CD4-positive, CD25-positive, alpha-beta regulatory T cell (primary cell): Measurements from ENCODE around the gene USP30. TPM values are rescaled to one million over a fixed set of nuclear protein-coding genes. Genes with fewer than 3 reads are reported as not detected.
"Not testable (repeated sequence)": the region's sequence is repeated elsewhere in the genome, so short reads cannot be mapped to it uniquely, and the experiment has no call there.

Experiments
- ATAC-seq, 2 donors: fragments of 150-1000 bp; cut with Tn5 transposase; one replicate each; pipeline ENCODE4 v1.10.0; 2021; ENCODE audit warnings: low read depth in 2 of 2, moderate number of reproducible peaks in 2 of 2, moderate library complexity in 1 of 2
- DNase-seq, 3 donors: peaks; one replicate each; pipeline versions ENCODE4 v3.0.0 to v3.0.0-alpha.2; 2012 to 2022; ENCODE audit warnings: mixed read lengths in 1 of 3
- H3K27ac ChIP-seq: one replicate; pipeline ENCODE4 v1.7.0; 2013; ENCODE audit warnings: mild to moderate bottlenecking, low read length; ENCODE audit not compliant: insufficient read depth, poor library complexity, severe bottlenecking
- H3K27me3 ChIP-seq: one replicate; pipeline ENCODE4 v1.7.0; 2013; ENCODE audit warnings: low read length; ENCODE audit not compliant: control insufficient read depth, insufficient read depth
- H3K36me3 ChIP-seq: one replicate; pipeline ENCODE4 v1.7.0; 2013; ENCODE audit warnings: mild to moderate bottlenecking, low read length, moderate library complexity; ENCODE audit not compliant: control insufficient read depth, insufficient read depth
- H3K4me1 ChIP-seq: 2 replicates; pipeline ENCODE4 v1.7.0; 2013; ENCODE audit warnings: mild to moderate bottlenecking, low read length; ENCODE audit not compliant: insufficient read depth, control insufficient read depth, poor library complexity, severe bottlenecking
- H3K4me3 ChIP-seq: one replicate; pipeline ENCODE4 v1.7.0; 2013; ENCODE audit warnings: low read depth, mild to moderate bottlenecking, low read length, moderate library complexity
- H3K9me3 ChIP-seq, 2 experiments: 1 replicate in 1 of 2; 2 replicates in 1 of 2; pipeline ENCODE4 v1.7.0; 2013; ENCODE audit warnings: low read length in 2 of 2, mild to moderate bottlenecking in 1 of 2, moderate library complexity in 1 of 2; ENCODE audit not compliant: control insufficient read depth in 2 of 2
- H3K27ac Mint-ChIP-seq, 3 donors: one replicate each; pipeline ENCODE4 v1.8.0; 2020 to 2022; ENCODE audit warnings: mild to moderate bottlenecking in 3 of 3, mixed read lengths in 3 of 3, moderate library complexity in 2 of 3
- H3K27me3 Mint-ChIP-seq: one replicate; pipeline ENCODE4 v1.8.0; 2022; ENCODE audit warnings: mild to moderate bottlenecking, mixed read lengths
- H3K36me3 Mint-ChIP-seq: one replicate; pipeline ENCODE4 v1.8.0; 2020; ENCODE audit warnings: mixed read lengths
- H3K4me1 Mint-ChIP-seq, 4 donors: one replicate each; pipeline ENCODE4 v1.8.0; 2020 to 2022; ENCODE audit warnings: mixed read lengths in 4 of 4, mild to moderate bottlenecking in 1 of 4
- H3K4me3 Mint-ChIP-seq, 4 donors: one replicate each; pipeline ENCODE4 v1.8.0; 2020 to 2022; ENCODE audit warnings: mild to moderate bottlenecking in 4 of 4, mixed read lengths in 4 of 4, moderate library complexity in 3 of 4
- H3K9me3 Mint-ChIP-seq, 7 donors: one replicate each; pipeline ENCODE4 v1.8.0; 2020 to 2022; ENCODE audit warnings: mixed read lengths in 7 of 7, mild to moderate bottlenecking in 3 of 7, moderate library complexity in 2 of 7
- polyA plus RNA-seq, 4 donors: library from polyadenylated mRNA; unstranded; fragments of 300-500 nt; fragmentation: Illumina TruSeq; gene quantifications; one replicate each; pipeline ENCODE4 v1.2.3, GENCODE V29; 2021
- total RNA-seq: library from RNA; stranded (reverse); gene quantifications from one replicate; pipeline ENCODE4 v1.2.3, GENCODE V29; 2022

Gene USP30
- total and polyA plus RNA-seq, 5 donors from 2014 or later: 10.7 to 21.0 (median 11.8) TPM

DNA sequence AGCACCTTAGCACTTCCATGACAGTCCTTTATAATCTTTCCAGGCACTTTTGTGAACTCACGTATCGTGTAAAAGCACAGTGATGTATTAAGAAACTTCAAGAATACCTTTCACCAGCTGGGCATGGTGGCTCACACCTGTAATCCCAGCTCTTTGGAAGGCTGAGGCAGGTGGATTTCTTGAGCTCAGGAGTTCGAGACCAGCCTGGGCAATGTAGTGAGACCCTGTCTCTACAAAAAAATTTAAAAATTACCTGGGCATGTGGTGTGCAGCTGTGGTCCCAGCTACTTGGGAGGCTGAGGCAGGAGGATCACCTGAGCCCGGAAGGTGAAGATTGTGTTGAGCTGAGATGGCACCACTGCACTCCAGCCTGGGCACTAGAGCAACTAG is 1.7 kb downstream of the USP30 start:
- not testable (repeated sequence) for H3K9me3 Mint-ChIP-seq

DNA sequence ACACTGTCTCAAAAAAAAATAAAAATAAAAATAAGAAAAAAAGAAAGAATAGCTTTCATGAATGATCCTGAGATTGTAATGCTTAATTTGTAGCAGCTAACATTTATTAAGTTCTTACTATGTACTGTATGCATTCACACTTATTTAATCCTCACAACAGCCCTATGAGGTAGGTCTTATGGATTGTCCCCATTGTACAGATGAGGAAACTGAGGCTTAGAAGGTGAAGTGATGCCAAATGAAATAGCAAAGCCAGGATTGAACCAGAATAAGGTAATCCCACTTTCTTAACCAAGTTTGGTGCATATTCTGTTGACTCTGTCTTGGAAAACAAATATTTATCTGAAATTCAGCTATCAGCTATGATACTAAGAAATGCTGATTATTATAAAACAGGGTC is 2.1 kb downstream of the USP30 start:
- H3K4me3 ChIP-seq: peak overlapping the region; percentile 97

More for the DNA sequence above, 1.7 kb downstream of the USP30 start:
- peaks cover 11 to 25% (median 13%) of the 10 kb centered on the region in 4 donors for H3K4me1 Mint-ChIP-seq
- H3K9me3 ChIP-seq, H3K27me3 ChIP-seq, DNase-seq, H3K27me3 Mint-ChIP-seq, H3K36me3 ChIP-seq: not testable (repeated sequence)
- peak overlapping the region; percentile 97 for H3K4me3 ChIP-seq
- peak overlapping the region; percentile 94 to 97 (median 96) for H3K4me3 Mint-ChIP-seq
- peak; percentile 6 to 7 for ATAC-seq
- H3K36me3 Mint-ChIP-seq: peaks cover 18% of the 10 kb centered on the region
- H3K27ac ChIP-seq: peak overlapping the region; percentile 86
- peaks cover 20% of the 10 kb centered on the region for H3K4me1 ChIP-seq
- H3K27ac Mint-ChIP-seq: peak overlapping the region; percentile 83 to 99 (median 96)

DNA sequence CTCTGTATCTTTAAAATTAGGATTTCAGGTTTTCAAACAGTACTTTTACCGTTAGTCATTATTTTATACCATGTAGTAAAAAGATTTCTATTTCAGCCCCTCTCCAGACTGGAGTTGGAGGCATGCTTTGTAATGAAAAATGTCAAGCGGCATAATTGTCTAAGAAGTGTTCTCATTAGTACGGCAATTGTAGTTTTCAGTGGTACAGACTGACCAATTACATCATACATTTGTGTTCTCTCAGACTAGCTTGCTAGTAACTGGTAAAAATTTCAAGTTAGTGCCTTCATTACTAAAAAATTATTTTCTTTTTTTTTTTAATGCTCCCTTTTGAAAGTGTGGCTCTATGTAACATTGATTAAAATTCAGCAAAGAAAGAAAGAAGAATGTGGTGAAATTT is 4.5 kb downstream of the USP30 start:
- H3K9me3 Mint-ChIP-seq: no peaks in the 10 kb centered on the region
- H3K4me1 Mint-ChIP-seq: peaks cover 9 to 22% (median 11%) of the 10 kb centered on the region in 4 donors
- no peaks in the 10 kb centered on the region for H3K9me3 ChIP-seq
- no peaks in the 10 kb centered on the region for H3K27me3 Mint-ChIP-seq
- H3K27me3 ChIP-seq: no peaks in the 10 kb centered on the region
- H3K4me1 ChIP-seq: peaks cover 19% of the 10 kb centered on the region
- peaks cover 4% of the 10 kb centered on the region for H3K36me3 ChIP-seq
- H3K36me3 Mint-ChIP-seq: peaks cover 25% of the 10 kb centered on the region
- H3K27ac ChIP-seq: no peak overlapping the region
- no peak overlapping the region for H3K4me3 ChIP-seq
- H3K4me3 Mint-ChIP-seq: peak overlapping the region in 1 of 4 donors; percentile 9
- DNase-seq: no peak
- H3K27ac Mint-ChIP-seq: no peak overlapping the region
- ATAC-seq: no peak

More for the DNA sequence above, 2.1 kb downstream of the USP30 start:
- Histone ChIP-seq H3K4me1 (peaks cover 20% of the 10 kb centered on the region), H3K27ac (peak overlapping the region; percentile 86), H3K27me3 (no peaks in the 10 kb centered on the region), H3K9me3 (no peaks in the 10 kb centered on the region), H3K36me3 (peaks cover 4% of the 10 kb centered on the region)
- no peaks in the 10 kb centered on the region for H3K27me3 Mint-ChIP-seq
- H3K4me3 Mint-ChIP-seq: peak overlapping the region in 3 of 4 donors; percentile 8 to 96 (median 62)
- DNase-seq (no peak), ATAC-seq (no peak)
- peak overlapping the region in 1 of 3 donors; percentile 83 for H3K27ac Mint-ChIP-seq
- peaks cover 18% of the 10 kb centered on the region for H3K36me3 Mint-ChIP-seq
- peaks cover 11 to 25% (median 13%) of the 10 kb centered on the region in 4 donors for H3K4me1 Mint-ChIP-seq
- H3K9me3 Mint-ChIP-seq: no peaks in the 10 kb centered on the region

DNA sequence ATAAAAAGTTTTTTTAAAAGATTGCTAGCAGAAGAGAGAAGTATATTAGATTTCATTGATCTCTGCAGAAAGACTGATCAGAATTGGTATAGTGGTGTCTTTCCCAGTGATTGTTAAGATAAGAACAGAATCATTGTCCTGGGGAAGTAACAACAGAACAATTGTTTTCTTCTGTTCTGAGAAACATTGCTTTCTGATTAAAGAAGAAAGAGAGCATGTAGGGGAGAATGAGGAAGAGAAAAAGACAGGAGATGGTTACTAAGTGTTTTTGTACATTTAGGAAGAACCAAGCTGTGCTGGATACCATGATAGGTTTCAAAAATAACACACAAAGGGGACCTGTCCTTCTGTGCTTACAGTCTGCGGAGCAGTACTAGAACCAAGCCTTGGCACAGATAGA is 5.0 kb downstream of the USP30 start:
- no peaks in the 10 kb centered on the region for H3K27me3 ChIP-seq
- DNase-seq (no peak), ATAC-seq (no peak)
- H3K4me1 ChIP-seq: peaks cover 15% of the 10 kb centered on the region
- Mint-ChIP-seq H3K9me3 (no peaks in the 10 kb centered on the region), H3K36me3 (peaks cover 25% of the 10 kb centered on the region), H3K27ac (no peak overlapping the region), H3K27me3 (no peaks in the 10 kb centered on the region), H3K4me1 (peaks cover 5 to 18% (median 6%) of the 10 kb centered on the region in 4 donors), H3K4me3 (peak overlapping the region in 1 of 4 donors; percentile 9)
- no peaks in the 10 kb centered on the region for H3K9me3 ChIP-seq
- H3K4me3 ChIP-seq: no peak overlapping the region
- H3K27ac ChIP-seq: no peak overlapping the region
- peaks cover 4% of the 10 kb centered on the region for H3K36me3 ChIP-seq

DNA sequence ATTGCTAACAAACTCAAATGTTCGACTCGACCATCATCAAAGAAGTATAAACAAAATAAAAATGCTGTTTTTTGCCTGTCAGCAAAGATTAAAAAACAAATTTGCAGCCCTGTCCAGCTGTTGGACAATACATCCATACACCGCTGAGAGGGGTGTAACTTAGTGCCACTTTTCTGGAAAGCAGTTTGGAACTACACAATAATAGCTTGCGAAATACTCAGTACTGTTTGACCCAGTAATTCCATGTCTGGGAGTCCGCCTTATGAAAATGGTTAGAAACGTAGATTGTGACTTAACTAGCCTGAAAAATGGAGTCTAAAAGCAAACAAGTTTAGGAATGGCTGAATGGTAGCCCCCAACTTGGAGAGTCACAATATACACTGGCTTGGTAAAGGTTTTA is 6.4 kb downstream of the USP30 start:
- peaks cover 3 to 12% (median 4%) of the 10 kb centered on the region in 4 donors for H3K4me1 Mint-ChIP-seq
- no peaks in the 10 kb centered on the region for H3K27me3 ChIP-seq
- no peak for DNase-seq
- peaks cover 4% of the 10 kb centered on the region for H3K36me3 ChIP-seq
- H3K4me3 ChIP-seq: no peak overlapping the region
- H3K4me3 Mint-ChIP-seq: no peak overlapping the region
- H3K27ac Mint-ChIP-seq: no peak overlapping the region
- no peak for ATAC-seq
- H3K9me3 Mint-ChIP-seq: no peaks in the 10 kb centered on the region
- H3K9me3 ChIP-seq: no peaks in the 10 kb centered on the region
- peaks cover 31% of the 10 kb centered on the region for H3K36me3 Mint-ChIP-seq
- no peaks in the 10 kb centered on the region for H3K27me3 Mint-ChIP-seq
- peaks cover 10% of the 10 kb centered on the region for H3K4me1 ChIP-seq
- no peak overlapping the region for H3K27ac ChIP-seq

DNA sequence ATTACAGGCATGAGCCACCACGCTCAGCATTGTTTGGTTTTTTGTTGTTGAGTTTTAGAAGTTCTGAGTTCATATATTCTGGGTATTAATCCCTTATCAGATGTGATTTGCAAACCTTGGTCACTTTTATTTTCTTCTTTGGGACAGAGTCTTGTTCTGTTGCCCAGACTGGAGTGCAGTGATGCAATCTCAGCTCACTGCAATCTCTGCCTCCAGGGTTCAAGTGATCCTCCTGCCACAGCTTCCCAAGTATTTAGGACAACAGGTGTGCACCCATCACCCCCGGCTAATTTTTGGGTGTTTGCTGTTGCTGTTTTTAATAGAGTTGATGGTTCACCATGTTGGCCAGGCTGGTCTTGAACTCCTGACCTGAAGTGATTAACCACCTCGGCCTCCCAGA is 11.8 kb downstream of the USP30 start:
- ATAC-seq: no peak
- no peak overlapping the region for H3K27ac Mint-ChIP-seq
- H3K27me3 Mint-ChIP-seq: no peaks in the 10 kb centered on the region
- peaks cover 0 to 3% (median 0%) of the 10 kb centered on the region in 4 donors for H3K4me1 Mint-ChIP-seq
- H3K9me3 ChIP-seq: no peaks in the 10 kb centered on the region
- no peak for DNase-seq
- H3K36me3 Mint-ChIP-seq: peaks cover 33% of the 10 kb centered on the region
- no peaks in the 10 kb centered on the region for H3K27me3 ChIP-seq
- H3K9me3 Mint-ChIP-seq: no peaks in the 10 kb centered on the region
- no peak overlapping the region for H3K4me3 ChIP-seq
- no peak overlapping the region for H3K4me3 Mint-ChIP-seq
- no peak overlapping the region for H3K27ac ChIP-seq
- no peaks in the 10 kb centered on the region for H3K4me1 ChIP-seq
- peaks cover 12% of the 10 kb centered on the region for H3K36me3 ChIP-seq

DNA sequence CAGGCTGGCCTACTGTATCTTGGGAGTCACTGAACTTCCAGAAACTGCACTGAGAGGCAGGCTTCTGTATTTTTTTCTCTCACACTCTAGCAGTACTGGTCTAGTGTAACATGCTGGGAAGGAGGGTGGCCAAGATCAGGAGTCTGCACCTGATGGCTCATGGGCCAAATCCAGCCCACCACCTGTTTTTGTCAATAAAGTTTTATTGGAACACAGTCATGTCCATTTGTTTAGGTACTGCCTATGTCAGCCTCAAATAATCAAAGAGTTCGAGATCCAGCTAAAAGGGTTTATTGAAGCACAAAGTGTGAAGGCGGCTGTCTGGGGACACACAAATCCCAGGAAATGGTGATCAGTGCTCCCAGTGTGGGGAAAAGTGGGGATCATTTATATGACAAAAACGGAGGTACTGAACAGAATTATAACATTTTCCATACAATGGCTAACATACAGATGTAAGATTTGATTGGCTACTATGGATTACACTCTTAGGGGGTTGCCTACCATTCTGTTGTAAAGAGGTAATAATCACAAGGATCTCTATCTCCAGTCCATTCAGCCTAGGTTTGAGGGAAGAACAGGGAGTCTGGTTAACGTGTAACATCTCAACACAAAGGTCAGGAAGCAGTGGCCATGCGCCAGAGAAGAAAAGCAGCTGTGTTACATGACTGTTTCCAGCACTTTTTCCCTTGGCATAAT is 12.9 kb downstream of the USP30 start:
- Histone ChIP-seq H3K4me1 (no peaks in the 10 kb centered on the region), H3K27me3 (no peaks in the 10 kb centered on the region), H3K27ac (no peak overlapping the region), H3K36me3 (peaks cover 14% of the 10 kb centered on the region), H3K4me3 (no peak overlapping the region), H3K9me3 (no peaks in the 10 kb centered on the region)
- DNase-seq: no peak
- H3K4me1 Mint-ChIP-seq: peaks cover 0 to 3% (median 1%) of the 10 kb centered on the region in 4 donors
- ATAC-seq: no peak
- peak overlapping the region in 1 of 4 donors; percentile 48 for H3K4me3 Mint-ChIP-seq
- no peaks in the 10 kb centered on the region for H3K27me3 Mint-ChIP-seq
- peaks cover 38% of the 10 kb centered on the region for H3K36me3 Mint-ChIP-seq
- no peaks in the 10 kb centered on the region for H3K9me3 Mint-ChIP-seq
- no peak overlapping the region for H3K27ac Mint-ChIP-seq

DNA sequence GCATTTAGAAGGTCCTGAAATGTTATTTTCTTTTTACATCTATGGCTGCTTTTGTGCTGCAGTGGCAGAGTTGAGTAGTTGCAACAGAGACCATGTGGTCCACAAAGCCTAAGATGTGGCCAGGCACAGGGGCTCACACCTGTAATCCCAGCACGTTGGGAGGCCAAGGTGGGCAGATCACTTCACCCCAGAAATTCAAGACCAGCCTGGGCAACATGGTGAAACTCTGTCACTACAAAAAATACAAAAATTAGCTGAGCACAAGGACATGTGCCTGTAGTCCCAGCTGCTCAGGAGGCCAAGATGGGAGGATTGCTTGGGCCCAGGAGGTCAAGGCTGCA is 13.4 kb downstream of the USP30 start:
- Histone ChIP-seq H3K27ac (no peak overlapping the region), H3K9me3 (no peaks in the 10 kb centered on the region), H3K4me3 (no peak overlapping the region), H3K27me3 (no peaks in the 10 kb centered on the region), H3K36me3 (peaks cover 17% of the 10 kb centered on the region), H3K4me1 (no peaks in the 10 kb centered on the region)
- Mint-ChIP-seq H3K4me1 (peaks cover 0 to 3% (median 1%) of the 10 kb centered on the region in 4 donors), H3K27ac (no peak overlapping the region), H3K36me3 (peaks cover 42% of the 10 kb centered on the region), H3K9me3 (no peaks in the 10 kb centered on the region), H3K27me3 (no peaks in the 10 kb centered on the region), H3K4me3 (no peak overlapping the region)
- DNase-seq (no peak), ATAC-seq (no peak)
